ENCODE results near the gene PDGFRB.
A peak's percentile ranks its signal among the peaks of the same experiment; 100 is the strongest.

Gene PDGFRB

DNA sequence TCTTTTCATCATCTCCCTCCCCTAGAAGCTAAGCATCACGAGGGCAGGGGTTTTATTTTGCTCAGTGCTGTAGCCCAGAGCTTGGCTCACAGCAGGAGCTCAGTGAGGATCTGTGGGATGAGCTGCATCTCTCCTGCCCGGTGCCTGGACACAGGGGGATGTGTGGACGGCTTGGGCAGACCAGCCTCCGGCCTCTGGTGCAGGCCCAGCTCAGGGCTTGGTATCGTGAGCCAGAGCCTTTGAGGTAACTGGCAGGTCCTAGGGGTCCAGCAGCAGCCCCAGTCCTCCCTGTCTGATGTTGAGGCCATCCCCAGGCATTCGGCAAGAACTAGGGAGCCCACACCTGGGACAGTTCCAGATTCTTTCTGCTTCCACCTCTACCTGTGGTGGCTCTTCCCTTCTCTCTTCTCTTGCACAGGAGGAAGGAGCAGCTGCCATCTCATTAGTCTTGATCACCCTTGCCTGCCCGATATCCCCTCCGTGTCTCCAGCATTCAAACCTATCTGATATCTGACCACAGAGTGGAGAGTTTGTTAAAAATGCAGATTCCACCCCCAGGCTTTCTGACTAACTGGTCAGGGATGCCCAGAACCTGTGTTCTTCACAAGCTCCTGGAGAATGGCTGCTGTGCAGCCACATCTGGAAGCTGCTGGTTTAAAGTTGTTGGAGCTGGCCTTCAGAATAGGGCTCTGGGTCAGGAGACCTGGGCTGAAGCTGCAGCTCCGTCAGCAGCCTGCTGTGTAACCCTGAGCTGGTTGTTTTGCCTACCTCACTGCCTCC is 26.3 kb upstream of the PDGFRB start:
- H3K27me3 ChIP-seq (ENCODE audit: control insufficient read depth in 3 of 3, insufficient read depth in 3 of 3, low read depth in 1 of 3, low read length in 3 of 3), result peaks cover 0 to 58% (median 0%) of the 10 kb centered on the region in 3 experiments
- no peak overlapping the region for H3K14ac ChIP-seq (ENCODE audit: low read length)
- no peak overlapping the region for H3K23ac ChIP-seq (ENCODE audit: low read depth, low read length, poor library complexity)
- no peak overlapping the region for H4K91ac ChIP-seq (ENCODE audit: low read depth, low read length, poor library complexity)
- no peak overlapping the region for H2AK5ac ChIP-seq (ENCODE audit: low read depth, low read length)
- H3K4me2 ChIP-seq (ENCODE audit: insufficient read depth, low read length, poor library complexity, severe bottlenecking), result no peak overlapping the region
- H2BK12ac ChIP-seq (ENCODE audit: low read length), result no peak overlapping the region
- no peak overlapping the region for H2BK5ac ChIP-seq (ENCODE audit: low read length)
- no peak overlapping the region for H2BK120ac ChIP-seq (ENCODE audit: low read depth, low read length)
- H2BK15ac ChIP-seq (ENCODE audit: low read length), result no peak overlapping the region
- DNase-seq (ENCODE audit: low spot score), result no peak
- H3K9ac ChIP-seq (ENCODE audit: low read depth, low read length, poor library complexity), result no peak overlapping the region
- no peaks in the 10 kb centered on the region for H3K9me3 ChIP-seq (replicated peaks in 1 of 2; ENCODE audit: control insufficient read depth in 2 of 2, insufficient read depth in 1 of 2, low read depth in 1 of 2, low read length in 2 of 2)
- H4K8ac ChIP-seq (ENCODE audit: low read depth, low read length), result no peak overlapping the region
- no peaks in the 10 kb centered on the region for H3K4me1 ChIP-seq (ENCODE audit: control insufficient read depth in 2 of 2, insufficient read depth in 1 of 2, low read depth in 1 of 2, low read length in 2 of 2)
- no peak overlapping the region for H3K27ac ChIP-seq (replicated peaks; ENCODE audit: low read length)
- H3K36me3 ChIP-seq (replicated peaks in 1 of 2; ENCODE audit: control insufficient read depth in 2 of 2, insufficient read depth in 2 of 2, low read length in 2 of 2), result no peaks in the 10 kb centered on the region
- no peak overlapping the region for H3K4ac ChIP-seq (ENCODE audit: low read length)
- no peak overlapping the region for H3K4me3 ChIP-seq (ENCODE audit: low read length in 2 of 2)
- WGBS, 2 donors (ENCODE audit: extremely low coverage in 2 of 2, insufficient read length in 2 of 2, insufficient replicate concordance in 1 of 2), result no CpG with 5 or more reads among the region's 9 CpGs
- no peaks in the 10 kb centered on the region for H3K79me1 ChIP-seq (ENCODE audit: low read depth, low read length)
- no peak overlapping the region for H2AFZ ChIP-seq (ENCODE audit: low read length)
- peak overlapping the region; percentile 29 for H3K18ac ChIP-seq (ENCODE audit: low read length)

- no peaks in the 10 kb centered on the region for H3K9me3 ChIP-seq (replicated peaks in 1 of 2; ENCODE audit: control insufficient read depth in 2 of 2, insufficient read depth in 1 of 2, low read depth in 1 of 2, low read length in 2 of 2)
- no peak overlapping the region for H2BK5ac ChIP-seq (ENCODE audit: low read length)
- no peak overlapping the region for H3K27ac ChIP-seq (replicated peaks; ENCODE audit: low read length)
- H2BK120ac ChIP-seq (ENCODE audit: low read depth, low read length), result no peak overlapping the region
- peaks cover 0 to 1% of the 10 kb centered on the region in 2 donors for H3K4me1 ChIP-seq (ENCODE audit: control insufficient read depth in 2 of 2, insufficient read depth in 1 of 2, low read depth in 1 of 2, low read length in 2 of 2)
- no peaks in the 10 kb centered on the region for H3K36me3 ChIP-seq (replicated peaks in 1 of 2; ENCODE audit: control insufficient read depth in 2 of 2, insufficient read depth in 2 of 2, low read length in 2 of 2)
- peaks cover 0 to 49% (median 0%) of the 10 kb centered on the region in 3 experiments for H3K27me3 ChIP-seq (ENCODE audit: control insufficient read depth in 3 of 3, insufficient read depth in 3 of 3, low read depth in 1 of 3, low read length in 3 of 3)
- H3K9ac ChIP-seq (ENCODE audit: low read depth, low read length, poor library complexity), result no peak overlapping the region
- H3K18ac ChIP-seq (ENCODE audit: low read length), result no peak overlapping the region
- H3K23ac ChIP-seq (ENCODE audit: low read depth, low read length, poor library complexity), result no peak overlapping the region
- no peak overlapping the region for H2BK15ac ChIP-seq (ENCODE audit: low read length)
- no peak overlapping the region for H2BK12ac ChIP-seq (ENCODE audit: low read length)
- no peak overlapping the region for H3K4me2 ChIP-seq (ENCODE audit: insufficient read depth, low read length, poor library complexity, severe bottlenecking)
- peak overlapping the region; percentile 51 for H2AK5ac ChIP-seq (ENCODE audit: low read depth, low read length)
- H3K14ac ChIP-seq (ENCODE audit: low read length), result no peak overlapping the region
- H2AFZ ChIP-seq (ENCODE audit: low read length), result peak overlapping the region; percentile 74
- H4K91ac ChIP-seq (ENCODE audit: low read depth, low read length, poor library complexity), result no peak overlapping the region
- WGBS, 2 donors (ENCODE audit: extremely low coverage in 2 of 2, insufficient read length in 2 of 2, insufficient replicate concordance in 1 of 2), result no CpG with 5 or more reads among the region's 5 CpGs
- no peak overlapping the region for H3K4ac ChIP-seq (ENCODE audit: low read length)
- H4K8ac ChIP-seq (ENCODE audit: low read depth, low read length), result no peak overlapping the region
- DNase-seq (ENCODE audit: low spot score), result no peak
- H3K4me3 ChIP-seq (ENCODE audit: low read length in 2 of 2), result no peak overlapping the region
- H3K79me1 ChIP-seq (ENCODE audit: low read depth, low read length), result no peaks in the 10 kb centered on the region
Measured at GRCh38 chr5:150181027-150181426, 25.4 kb upstream of the PDGFRB start.

DNA sequence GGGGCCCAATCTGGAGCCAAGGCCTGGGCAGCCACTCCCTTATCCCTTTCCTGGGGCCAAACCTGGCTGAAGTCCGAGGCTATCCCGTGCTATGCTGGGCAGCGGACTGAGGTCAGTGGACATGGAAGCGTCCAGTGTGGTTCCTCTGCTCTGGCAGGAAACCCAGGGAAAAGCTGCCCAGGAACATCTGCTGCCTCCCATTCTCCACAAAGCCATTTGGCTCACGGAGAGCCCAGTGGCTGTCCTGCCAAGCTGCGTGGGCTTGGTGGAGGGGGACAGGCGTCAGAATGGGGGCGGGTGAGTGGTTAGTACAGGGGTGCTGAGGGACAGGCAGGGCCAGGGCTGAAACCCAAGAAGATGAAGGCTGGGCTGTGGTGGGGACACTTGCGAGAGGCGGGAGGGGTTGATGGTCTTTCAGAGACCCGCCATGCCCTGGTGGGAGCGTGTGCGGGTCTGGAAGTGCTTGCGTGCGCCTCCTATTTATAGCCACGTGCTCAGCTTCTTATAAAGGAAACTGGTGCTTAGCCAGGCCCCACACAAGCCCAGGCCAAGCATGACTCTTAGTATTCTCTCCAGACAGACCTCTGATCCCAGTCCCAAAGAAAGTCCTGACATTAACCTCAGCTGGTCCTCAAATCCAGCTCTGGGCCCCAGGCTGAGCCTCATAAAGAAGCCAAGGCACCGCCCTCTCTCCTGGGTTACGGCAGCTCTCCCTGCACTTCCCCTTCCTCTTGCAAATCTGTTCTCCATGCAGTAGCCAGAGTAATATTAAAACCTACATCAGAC is 24.8 kb upstream of the PDGFRB start:
- peak overlapping the region; percentile 74 for H2AFZ ChIP-seq (ENCODE audit: low read length)
- H3K4me3 ChIP-seq (ENCODE audit: low read length in 2 of 2), result no peak overlapping the region
- H3K27ac ChIP-seq (replicated peaks; ENCODE audit: low read length), result no peak overlapping the region
- H3K79me1 ChIP-seq (ENCODE audit: low read depth, low read length), result no peaks in the 10 kb centered on the region
- H2BK12ac ChIP-seq (ENCODE audit: low read length), result no peak overlapping the region
- no peak overlapping the region for H3K9ac ChIP-seq (ENCODE audit: low read depth, low read length, poor library complexity)
- H3K4ac ChIP-seq (ENCODE audit: low read length), result no peak overlapping the region
- no peak for DNase-seq (ENCODE audit: low spot score)
- H2BK120ac ChIP-seq (ENCODE audit: low read depth, low read length), result no peak overlapping the region
- H4K91ac ChIP-seq (ENCODE audit: low read depth, low read length, poor library complexity), result no peak overlapping the region
- no peaks in the 10 kb centered on the region for H3K9me3 ChIP-seq (replicated peaks in 1 of 2; ENCODE audit: control insufficient read depth in 2 of 2, insufficient read depth in 1 of 2, low read depth in 1 of 2, low read length in 2 of 2)
- no peak overlapping the region for H3K14ac ChIP-seq (ENCODE audit: low read length)
- H3K36me3 ChIP-seq (replicated peaks in 1 of 2; ENCODE audit: control insufficient read depth in 2 of 2, insufficient read depth in 2 of 2, low read length in 2 of 2), result no peaks in the 10 kb centered on the region
- H3K23ac ChIP-seq (ENCODE audit: low read depth, low read length, poor library complexity), result no peak overlapping the region
- no peak overlapping the region for H4K8ac ChIP-seq (ENCODE audit: low read depth, low read length)
- peak overlapping the region; percentile 51 for H2AK5ac ChIP-seq (ENCODE audit: low read depth, low read length)
- peaks cover 0 to 1% of the 10 kb centered on the region in 2 donors for H3K4me1 ChIP-seq (ENCODE audit: control insufficient read depth in 2 of 2, insufficient read depth in 1 of 2, low read depth in 1 of 2, low read length in 2 of 2)
- H3K18ac ChIP-seq (ENCODE audit: low read length), result no peak overlapping the region
- H3K27me3 ChIP-seq (ENCODE audit: control insufficient read depth in 3 of 3, insufficient read depth in 3 of 3, low read depth in 1 of 3, low read length in 3 of 3), result peaks cover 0 to 43% (median 0%) of the 10 kb centered on the region in 3 experiments
- no CpG with 5 or more reads among the region's 18 CpGs for WGBS, 2 donors (ENCODE audit: extremely low coverage in 2 of 2, insufficient read length in 2 of 2, insufficient replicate concordance in 1 of 2)
- H2BK15ac ChIP-seq (ENCODE audit: low read length), result no peak overlapping the region
- no peak overlapping the region for H3K4me2 ChIP-seq (ENCODE audit: insufficient read depth, low read length, poor library complexity, severe bottlenecking)
- H2BK5ac ChIP-seq (ENCODE audit: low read length), result no peak overlapping the region

DNA sequence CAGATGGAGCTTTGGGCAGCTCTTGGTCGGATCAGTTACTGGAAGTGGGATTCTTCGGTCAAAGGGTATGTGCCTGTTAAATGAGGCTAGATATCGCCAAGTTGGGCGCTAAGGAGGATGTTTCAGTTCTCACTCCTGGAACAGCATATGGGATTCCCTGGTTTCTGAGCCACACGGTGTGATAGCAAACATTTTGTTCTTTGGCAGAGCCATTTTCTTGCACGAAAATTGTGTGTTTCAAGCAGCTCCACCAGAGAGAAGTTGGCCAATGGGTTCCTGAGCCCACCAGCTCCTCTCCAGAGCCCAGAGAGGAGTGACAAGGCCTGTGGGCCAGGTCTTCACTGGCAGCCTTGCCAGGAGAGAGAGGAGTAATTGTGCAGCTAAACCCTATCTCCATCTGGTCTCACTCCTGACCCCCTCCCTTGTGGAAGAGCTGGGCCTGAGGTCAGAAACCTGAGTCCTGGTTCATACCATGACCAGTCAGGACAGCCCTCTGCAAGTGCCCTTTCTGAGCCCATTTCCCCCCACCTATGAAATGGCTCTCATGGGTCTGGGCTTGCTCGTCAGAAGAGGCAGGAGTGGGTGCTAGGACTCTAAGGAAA is 23.5 kb upstream of the PDGFRB start:
- peak overlapping the region; percentile 20 for H2AK5ac ChIP-seq (ENCODE audit: low read depth, low read length)
- no peak overlapping the region for H2BK5ac ChIP-seq (ENCODE audit: low read length)
- H3K18ac ChIP-seq (ENCODE audit: low read length), result no peak overlapping the region
- no peak overlapping the region for H3K14ac ChIP-seq (ENCODE audit: low read length)
- H3K27ac ChIP-seq (replicated peaks; ENCODE audit: low read length), result no peak overlapping the region
- WGBS, 2 donors (ENCODE audit: extremely low coverage in 2 of 2, insufficient read length in 2 of 2, insufficient replicate concordance in 1 of 2), result no CpG with 5 or more reads among the region's 7 CpGs
- peaks cover 0 to 1% of the 10 kb centered on the region in 2 donors for H3K4me1 ChIP-seq (ENCODE audit: control insufficient read depth in 2 of 2, insufficient read depth in 1 of 2, low read depth in 1 of 2, low read length in 2 of 2)
- H3K9ac ChIP-seq (ENCODE audit: low read depth, low read length, poor library complexity), result no peak overlapping the region
- H3K36me3 ChIP-seq (replicated peaks in 1 of 2; ENCODE audit: control insufficient read depth in 2 of 2, insufficient read depth in 2 of 2, low read length in 2 of 2), result no peaks in the 10 kb centered on the region
- H3K4me3 ChIP-seq (ENCODE audit: low read length in 2 of 2), result no peak overlapping the region
- no peak overlapping the region for H2AFZ ChIP-seq (ENCODE audit: low read length)
- H2BK120ac ChIP-seq (ENCODE audit: low read depth, low read length), result no peak overlapping the region
- no peaks in the 10 kb centered on the region for H3K9me3 ChIP-seq (replicated peaks in 1 of 2; ENCODE audit: control insufficient read depth in 2 of 2, insufficient read depth in 1 of 2, low read depth in 1 of 2, low read length in 2 of 2)
- DNase-seq (ENCODE audit: low spot score), result no peak
- H3K23ac ChIP-seq (ENCODE audit: low read depth, low read length, poor library complexity), result no peak overlapping the region
- H3K4me2 ChIP-seq (ENCODE audit: insufficient read depth, low read length, poor library complexity, severe bottlenecking), result no peak overlapping the region
- no peak overlapping the region for H2BK12ac ChIP-seq (ENCODE audit: low read length)
- peaks cover 0 to 30% (median 0%) of the 10 kb centered on the region in 3 experiments for H3K27me3 ChIP-seq (ENCODE audit: control insufficient read depth in 3 of 3, insufficient read depth in 3 of 3, low read depth in 1 of 3, low read length in 3 of 3)
- H3K4ac ChIP-seq (ENCODE audit: low read length), result no peak overlapping the region
- no peak overlapping the region for H2BK15ac ChIP-seq (ENCODE audit: low read length)
- H3K79me1 ChIP-seq (ENCODE audit: low read depth, low read length), result no peaks in the 10 kb centered on the region
- no peak overlapping the region for H4K8ac ChIP-seq (ENCODE audit: low read depth, low read length)
- no peak overlapping the region for H4K91ac ChIP-seq (ENCODE audit: low read depth, low read length, poor library complexity)

Measured in neuronal stem cell (in vitro differentiated cells).